ELF-1 (cell line): Measurements from ENCODE around the gene HAO2.
"Not testable (repeated sequence)": the region's sequence is repeated elsewhere in the genome, so short reads cannot be mapped to it uniquely, and the experiment has no call there.

Experiments
- DNase-seq: peaks from one replicate; pipeline ENCODE4 v3.0.0-alpha.2; 2016; ENCODE audit warnings: low read depth, low spot score

The HAO2 gene

GRCh38 chr1:119345398-119345797 lies 23.2 kb upstream of the HAO2 start:
- no peak for DNase-seq

DNA sequence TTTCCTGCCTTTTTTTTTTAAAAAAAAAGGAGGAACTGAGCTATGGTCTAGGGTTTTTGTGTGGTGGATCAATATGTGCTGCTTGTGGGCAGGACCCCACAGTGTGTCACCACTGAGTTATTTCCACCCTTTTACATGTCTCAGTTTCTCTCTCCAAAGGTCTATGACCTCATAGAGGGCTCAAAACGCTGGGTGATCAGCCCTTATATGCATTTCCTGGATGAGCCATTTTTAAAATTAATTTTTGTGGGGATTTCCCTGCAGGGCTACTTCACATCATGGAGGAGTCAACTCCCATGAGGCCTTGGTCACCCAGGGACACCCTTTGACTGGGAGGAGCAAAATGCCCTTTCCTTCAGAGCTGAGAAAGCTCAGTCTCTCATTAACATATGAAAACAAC lies 20.7 kb upstream of the HAO2 start:
- DNase-seq: no peak

- no peak for DNase-seq
These were observed 19.6 kb upstream of the HAO2 start for GRCh38 chr1:119348941-119349340.

DNA sequence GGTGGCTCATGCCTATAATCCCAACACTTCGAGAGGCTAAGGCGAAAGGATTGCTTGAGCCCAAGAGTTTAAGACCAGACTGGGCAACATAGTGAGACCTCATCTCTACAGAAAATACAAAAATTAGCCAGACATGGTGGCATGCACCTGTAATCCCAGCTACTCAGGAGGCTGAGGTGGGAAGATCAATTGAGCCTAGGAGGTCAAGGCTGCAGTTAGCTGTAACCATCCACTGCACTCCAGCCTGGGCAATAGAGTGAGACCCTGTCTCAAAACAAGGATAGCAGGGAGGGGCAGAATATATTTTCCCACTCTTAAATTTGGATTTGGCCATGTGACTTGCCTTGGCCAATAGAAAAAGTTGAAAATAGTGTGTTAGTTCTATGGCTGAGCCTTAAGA lies 17.7 kb upstream of the HAO2 start:
- not testable (repeated sequence) for DNase-seq

GRCh38 chr1:119351997-119352396 lies 16.6 kb upstream of the HAO2 start:
- DNase-seq: no peak

- no peak for DNase-seq
These were observed 14.7 kb upstream of the HAO2 start for GRCh38 chr1:119353836-119354235.

GRCh38 chr1:119358636-119359035 lies 9.9 kb upstream of the HAO2 start:
- DNase-seq: no peak

DNA sequence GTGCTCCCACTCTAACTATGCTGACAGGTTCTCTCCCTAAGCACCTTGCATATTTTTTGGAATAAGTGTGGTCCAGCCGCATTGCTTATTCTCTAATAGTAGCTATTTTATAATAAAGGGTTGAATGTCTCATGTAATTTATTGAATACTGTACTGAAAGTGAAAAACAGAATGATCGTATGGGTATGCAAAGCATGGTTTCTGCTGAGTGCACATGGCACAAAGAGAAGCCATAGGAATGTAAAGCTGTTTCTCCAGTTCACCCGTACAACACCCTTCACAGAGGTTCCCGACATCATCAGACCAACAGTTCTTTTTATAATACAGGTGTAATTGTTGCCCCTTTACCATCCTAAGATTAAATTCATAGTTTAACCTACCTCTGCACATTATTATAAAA lies 8.9 kb upstream of the HAO2 start:
- DNase-seq: no peak

DNA sequence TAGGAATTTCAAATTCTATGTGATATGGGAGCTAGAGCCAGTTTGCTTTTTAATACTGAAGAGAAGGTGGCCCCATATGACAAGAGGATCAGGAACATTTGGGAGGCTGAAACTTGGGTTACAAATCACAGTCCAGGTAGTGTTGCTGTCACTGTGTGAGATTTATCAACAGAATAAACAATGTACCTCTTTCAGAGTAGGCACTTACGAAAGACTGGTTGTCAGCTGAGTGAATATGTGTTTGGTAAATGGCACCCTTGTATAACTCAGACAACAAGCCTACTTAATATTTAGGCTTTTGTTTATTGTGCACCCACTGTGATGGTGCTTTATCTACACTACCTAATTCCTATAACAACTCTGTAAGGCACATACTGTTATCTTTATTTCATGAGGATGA lies 7.4 kb upstream of the HAO2 start:
- DNase-seq: no peak

GRCh38 chr1:119361620-119362344 lies 6.8 kb upstream of the HAO2 start:
- DNase-seq: no peak

- no peak for DNase-seq
These were observed 5.4 kb upstream of the HAO2 start for GRCh38 chr1:119363162-119363561.

DNA sequence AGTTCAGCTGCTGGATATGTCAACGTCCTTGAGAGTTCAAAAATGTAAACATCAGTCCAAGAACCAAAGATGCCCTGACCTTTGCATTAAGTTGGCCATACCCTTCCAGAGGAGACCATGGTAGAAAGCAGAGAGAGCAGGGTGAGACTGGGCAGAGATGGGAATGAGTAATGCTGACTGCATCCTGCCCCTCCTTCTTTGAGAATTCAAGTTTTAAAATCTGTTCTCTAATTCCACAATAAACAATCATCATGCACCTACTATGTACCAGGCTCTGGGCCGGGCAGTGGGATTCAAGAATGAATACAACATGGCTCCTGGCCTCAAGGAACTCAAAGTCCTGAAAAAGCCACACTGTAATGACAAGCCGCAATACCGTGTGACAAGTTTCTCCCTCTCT lies 3.9 kb upstream of the HAO2 start:
- DNase-seq: no peak

GRCh38 chr1:119366424-119366823 lies 2.2 kb upstream of the HAO2 start:
- no peak for DNase-seq

DNA sequence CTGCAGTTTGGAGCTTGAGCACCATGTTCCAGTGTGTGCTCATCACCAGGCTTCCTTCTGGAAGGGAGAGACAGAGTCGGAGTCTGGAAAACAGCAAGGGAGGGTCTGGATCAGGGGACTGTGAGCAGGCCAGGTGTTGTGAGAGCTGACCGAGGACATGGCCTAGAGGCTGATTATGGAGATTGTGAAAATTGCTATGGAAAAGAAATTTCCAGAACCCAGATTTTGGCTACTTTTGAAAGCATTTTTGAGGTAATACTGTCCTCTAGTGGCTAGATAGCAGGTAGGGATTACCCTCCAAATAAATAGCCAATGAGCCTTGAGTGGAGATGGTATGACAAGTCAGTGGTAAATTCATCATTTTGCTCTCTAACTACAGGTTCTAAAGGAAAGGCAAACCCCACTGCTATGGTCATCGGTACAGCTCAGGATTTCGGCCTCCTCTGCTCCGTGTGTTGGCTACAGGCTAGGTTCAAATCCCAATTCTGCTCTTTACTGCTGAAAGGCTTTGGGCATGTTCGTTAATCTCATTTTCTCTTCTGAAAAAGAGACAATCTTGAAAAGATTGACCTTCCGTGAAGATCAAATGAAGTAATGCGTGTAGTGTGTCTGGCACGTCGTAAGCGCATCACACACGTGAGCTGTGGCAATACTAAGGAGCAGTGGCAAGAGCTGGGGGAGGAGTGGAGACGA lies 1.0 kb upstream of the HAO2 start:
- DNase-seq: peak; percentile 46

GRCh38 chr1:119370748-119371147 lies 2.2 kb downstream of the HAO2 start:
- DNase-seq: no peak

DNA sequence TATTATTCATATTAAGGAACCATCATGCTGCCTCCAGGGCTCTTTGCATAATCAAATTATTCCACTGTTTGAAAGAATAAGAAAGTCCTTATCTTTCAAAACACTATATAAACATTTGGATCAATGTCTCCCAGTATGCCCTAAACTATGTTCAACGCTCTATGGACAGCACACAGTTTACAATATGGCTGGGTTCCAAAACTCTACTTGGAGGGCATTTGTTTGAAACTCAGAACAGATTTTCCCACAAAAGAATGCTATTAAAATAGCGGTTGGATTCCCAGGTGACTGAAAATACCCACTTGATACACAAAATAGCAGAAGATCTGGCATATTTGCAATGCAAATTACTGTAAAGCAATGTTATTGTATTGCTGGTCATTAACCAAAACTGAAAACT lies 3.2 kb downstream of the HAO2 start:
- no peak for DNase-seq

DNA sequence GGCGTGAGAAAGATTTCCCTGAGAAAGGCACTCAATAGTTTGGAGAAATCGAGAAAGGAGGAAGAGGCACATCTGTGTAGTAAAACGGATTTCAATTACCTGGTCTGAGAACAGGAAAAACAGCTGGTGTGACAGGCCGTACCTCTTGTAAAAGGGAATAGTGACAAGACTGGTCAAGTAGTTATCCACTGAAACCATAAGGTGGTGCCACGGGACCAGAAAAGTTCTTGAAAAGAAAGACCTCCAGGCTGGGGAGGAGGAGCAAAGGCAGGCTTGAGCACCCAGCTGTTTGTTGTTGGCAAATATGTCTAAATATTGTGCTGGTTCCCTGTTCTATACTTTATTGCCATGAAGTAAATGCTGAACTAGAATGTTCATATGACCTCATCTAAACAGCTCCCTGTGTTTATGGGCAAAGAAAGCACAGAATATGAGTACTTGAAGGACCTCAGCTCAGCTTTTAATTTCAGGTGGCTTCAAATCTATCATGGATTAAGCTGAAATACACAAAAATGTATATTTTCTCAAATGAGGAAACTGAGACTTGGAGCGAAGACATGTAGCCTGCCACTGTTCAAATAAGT lies 4.0 kb downstream of the HAO2 start:
- peak; percentile 76 for DNase-seq

- DNase-seq: no peak
These were observed 4.9 kb downstream of the HAO2 start for GRCh38 chr1:119373465-119373864.

GRCh38 chr1:119374208-119374874 lies 5.8 kb downstream of the HAO2 start:
- DNase-seq: no peak

- DNase-seq: no peak
These were observed 6.8 kb downstream of the HAO2 start for GRCh38 chr1:119375366-119375765.

- no peak for DNase-seq
These were observed 8.0 kb downstream of the HAO2 start for GRCh38 chr1:119376594-119376993.

- not testable (repeated sequence) for DNase-seq
These were observed 9.0 kb downstream of the HAO2 start for GRCh38 chr1:119377594-119377993.

- DNase-seq: no peak
These were observed 10.5 kb downstream of the HAO2 start for GRCh38 chr1:119379117-119379516.
